Ovary (tissue), 9 donors: ENCODE measurements around the gene SPRY2. TPM values are rescaled to one million over a fixed set of nuclear protein-coding genes. Genes with fewer than 3 reads are reported as not detected.

Experiments used
- DNase-seq, 5 donors: peaks; one replicate each; pipeline ENCODE4 v3.0.0-alpha.2; 2019 to 2020
- H3K27ac ChIP-seq, 2 donors: fragments of 200-600 bp; one replicate each; pipeline versions ENCODE4 v1.5.1 to v1.8.0; 2019 to 2022
- H3K27me3 ChIP-seq: fragments of 200-600 bp; one replicate; pipeline ENCODE4 v1.8.0; 2022
- H3K36me3 ChIP-seq: fragments of 200-600 bp; sonication (generic); one replicate; pipeline ENCODE4 v1.5.1; 2019
- H3K4me1 ChIP-seq: one replicate; pipeline ENCODE4 v1.8.1; 2013; ENCODE audit warnings: mild to moderate bottlenecking, moderate library complexity; ENCODE audit not compliant: insufficient read depth
- H3K4me3 ChIP-seq: fragments of 200-600 bp; sonication (generic); one replicate; pipeline ENCODE4 v1.5.1; 2017
- H3K9me3 ChIP-seq, 2 donors: fragments of 200-600 bp in 1 of 2; sonication (generic) in 1 of 2; one replicate each; pipeline versions ENCODE4 v1.5.1 to v1.8.1; 2013 to 2019; ENCODE audit warnings: mild to moderate bottlenecking in 1 of 2, moderate library complexity in 1 of 2
- EP300 ChIP-seq: sonication (generic); formaldehyde crosslinking; IDR thresholded peaks from one replicate; pipeline ENCODE4 v1.6.1; 2017; ENCODE audit warnings: antibody characterized with exemption
- POLR2A ChIP-seq: fragments of 450-650 bp; IDR thresholded peaks from one replicate; pipeline ENCODE4 v1.6.1; 2017; ENCODE audit warnings: antibody characterized with exemption, mild to moderate bottlenecking, moderate library complexity
- WGBS, 3 donors: extraction: QIAGEN DNeasy Blood & Tissue Kit in 1 of 3; methylation state at CpG; one replicate each; pipeline versions ENCODE4 v1.1.5 to v1.1.7; 2013 to 2017; 5-methylcytosine and 5-hydroxymethylcytosine counted together
- intact Hi-C, 4 donors: fragments of 100-400 bp; cut with DNase I; formaldehyde crosslinking; loops; one replicate each; pipeline versions ENCODE4 v1.11.0 to v1.15.1; 2022 to 2023
- polyA plus RNA-seq, 2 donors: library from polyadenylated mRNA; stranded (reverse); fragments of 200-250 nt in 1 of 2; fragments of 350-450 nt in 1 of 2; fragmentation: Illumina TruSeq in 1 of 2; extraction: RNeasy Lipid Tissue Mini Kit (QIAGEN cat#74804) in 1 of 2; gene quantifications; one replicate each; pipeline ENCODE4 v1.2.3, GENCODE V29; 2013 to 2014
- total RNA-seq, 7 donors: library from RNA; depleted of rRNA in 2 of 7; stranded (reverse); fragments of >200 nt in 2 of 7; fragmentation: NEBNext Ultra II Directional in 3 of 7; extraction: Animal tissue kit (Norgen Biotek cat#: 25700) in 3 of 7; gene quantifications; one replicate each; pipeline versions ENCODE4 v1.1.0 to v1.2.4, GENCODE V29; 2016 to 2023
- TF ChIP-seq, protein P1 (sequence below), 3 donors: fragments of 450-650 bp in 2 of 3; fragments of 200-600 bp in 1 of 3; IDR thresholded peaks; one replicate each; pipeline versions ENCODE4 v1.5.1 to v1.8.0; 2016 to 2022; ENCODE audit warnings: antibody characterized with exemption in 3 of 3, mild to moderate bottlenecking in 1 of 3
- donor health status: DM: no; HTN: no; CAD: no; lungs with moderate emphysema.
- donor health status: DM: no; HTN: no; CAD: no.
- donor health status: Bipolar disorder and iron deficiency.
- donor health status: DM: yes; HTN: yes; CAD: no.
- donor health status: DM: no; HTN: no; CAD: no.
- donor health status: DM: yes; HTN: yes; CAD: no.

Gene SPRY2
- total and polyA plus RNA-seq, 9 donors, result 11.5 to 28.5 (median 16.5) TPM

DNA sequence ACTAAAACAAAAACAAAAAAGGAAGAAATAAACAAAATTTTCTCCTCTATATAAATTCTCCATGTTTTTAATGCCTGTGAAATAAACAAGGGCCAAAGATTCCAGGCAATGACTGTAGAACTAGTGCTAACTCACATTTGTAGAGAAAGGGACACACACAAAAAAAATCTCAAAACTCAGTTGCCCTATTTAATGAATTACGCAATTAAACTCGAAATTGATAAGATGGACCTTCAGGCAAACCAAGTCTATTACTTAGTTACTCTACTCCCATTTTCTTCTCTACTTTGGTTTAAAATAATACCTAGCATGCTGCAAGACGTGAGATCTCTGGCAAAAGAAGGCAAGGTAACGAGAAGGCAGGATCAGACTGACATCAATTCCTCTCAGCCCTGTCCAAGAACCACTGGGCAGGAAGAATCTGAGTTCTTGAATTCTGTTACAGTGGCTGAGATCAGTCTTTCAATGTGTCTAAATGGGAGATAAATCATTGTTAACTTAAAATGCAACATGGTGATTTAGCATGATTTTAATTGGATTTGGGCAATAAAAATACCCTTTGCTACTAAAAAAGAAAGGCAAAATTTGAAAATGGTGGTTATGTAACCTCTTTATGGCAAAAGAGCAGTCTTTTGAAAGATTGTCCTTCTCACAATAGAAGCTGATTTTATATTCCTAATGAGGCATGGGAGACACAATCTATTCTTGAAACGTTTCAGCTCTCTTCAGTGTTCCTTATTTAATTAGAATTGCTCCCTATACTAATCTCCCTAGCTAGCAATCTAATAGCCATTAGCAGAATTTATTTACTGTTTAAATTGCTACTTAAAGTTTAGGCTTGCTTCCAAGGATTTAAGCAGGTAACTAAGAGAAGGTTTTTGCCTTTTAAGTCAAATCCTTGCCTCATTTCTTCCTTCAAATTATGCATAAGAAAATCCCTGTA is 25.9 kb downstream of the SPRY2 start:
- H3K27me3 ChIP-seq, result no peaks in the 10 kb centered on the region
- H3K36me3 ChIP-seq, result no peaks in the 10 kb centered on the region
- intact Hi-C loops, result no loop called here
- no peaks in the 10 kb centered on the region for H3K4me1 ChIP-seq
- H3K4me3 ChIP-seq, result no peak overlapping the region
- no peak overlapping the region for H3K27ac ChIP-seq
- 77 to 83% (median 83%) methylated on average over 5 of the region's 5 CpGs for WGBS, 3 donors
- DNase-seq, result no peak
- TF ChIP-seq POLR2A (no peak), EP300 (no peak)
- TF ChIP-seq, protein P1, sequence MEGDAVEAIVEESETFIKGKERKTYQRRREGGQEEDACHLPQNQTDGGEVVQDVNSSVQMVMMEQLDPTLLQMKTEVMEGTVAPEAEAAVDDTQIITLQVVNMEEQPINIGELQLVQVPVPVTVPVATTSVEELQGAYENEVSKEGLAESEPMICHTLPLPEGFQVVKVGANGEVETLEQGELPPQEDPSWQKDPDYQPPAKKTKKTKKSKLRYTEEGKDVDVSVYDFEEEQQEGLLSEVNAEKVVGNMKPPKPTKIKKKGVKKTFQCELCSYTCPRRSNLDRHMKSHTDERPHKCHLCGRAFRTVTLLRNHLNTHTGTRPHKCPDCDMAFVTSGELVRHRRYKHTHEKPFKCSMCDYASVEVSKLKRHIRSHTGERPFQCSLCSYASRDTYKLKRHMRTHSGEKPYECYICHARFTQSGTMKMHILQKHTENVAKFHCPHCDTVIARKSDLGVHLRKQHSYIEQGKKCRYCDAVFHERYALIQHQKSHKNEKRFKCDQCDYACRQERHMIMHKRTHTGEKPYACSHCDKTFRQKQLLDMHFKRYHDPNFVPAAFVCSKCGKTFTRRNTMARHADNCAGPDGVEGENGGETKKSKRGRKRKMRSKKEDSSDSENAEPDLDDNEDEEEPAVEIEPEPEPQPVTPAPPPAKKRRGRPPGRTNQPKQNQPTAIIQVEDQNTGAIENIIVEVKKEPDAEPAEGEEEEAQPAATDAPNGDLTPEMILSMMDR (IDR thresholded peaks at IDR 0.05), result no peak
- H3K9me3 ChIP-seq, result no peaks in the 10 kb centered on the region

- no peak overlapping the region for H3K27ac ChIP-seq
- H3K4me1 ChIP-seq, result no peaks in the 10 kb centered on the region
- no peaks in the 10 kb centered on the region for H3K9me3 ChIP-seq
- TF ChIP-seq, protein P1 (IDR thresholded peaks at IDR 0.05), result no peak
- no peak for TF ChIP-seq POLR2A
- no peak for TF ChIP-seq EP300
- no peak overlapping the region for H3K4me3 ChIP-seq
- H3K27me3 ChIP-seq, result no peaks in the 10 kb centered on the region
- DNase-seq, result no peak
- WGBS, 3 donors, result 97 to 100% (median 97%) methylated on average over 1 of the region's 1 CpG
- intact Hi-C loops, result no loop called here
- H3K36me3 ChIP-seq, result no peaks in the 10 kb centered on the region
These were observed 27.2 kb downstream of the SPRY2 start for GRCh38 chr13:80313668-80314256.

- H3K4me3 ChIP-seq, result no peak overlapping the region
- no peaks in the 10 kb centered on the region for H3K9me3 ChIP-seq
- DNase-seq, result no peak
- H3K36me3 ChIP-seq, result no peaks in the 10 kb centered on the region
- WGBS, 3 donors, result 85 to 90% (median 90%) methylated on average over 3 of the region's 3 CpGs
- H3K27me3 ChIP-seq, result no peaks in the 10 kb centered on the region
- H3K4me1 ChIP-seq, result no peaks in the 10 kb centered on the region
- intact Hi-C loops, result no loop called here
- H3K27ac ChIP-seq, result no peak overlapping the region
- TF ChIP-seq EP300, result no peak
- TF ChIP-seq, protein P1 (IDR thresholded peaks at IDR 0.05), result no peak
- no peak for TF ChIP-seq POLR2A
These were observed 28.0 kb downstream of the SPRY2 start for GRCh38 chr13:80312967-80313366.

- intact Hi-C loops, result no loop called here
- Histone ChIP-seq H3K4me1 (no peaks in the 10 kb centered on the region), H3K27ac (no peak overlapping the region), H3K4me3 (no peak overlapping the region), H3K36me3 (no peaks in the 10 kb centered on the region), H3K9me3 (no peaks in the 10 kb centered on the region), H3K27me3 (no peaks in the 10 kb centered on the region)
- TF ChIP-seq, protein P1 (IDR thresholded peaks at IDR 0.05), result no peak
- TF ChIP-seq POLR2A, result no peak
- TF ChIP-seq EP300, result no peak
- WGBS, 3 donors, result 80 to 82% (median 80%) methylated on average over 5 of the region's 5 CpGs
- DNase-seq, result no peak
These were observed 28.8 kb downstream of the SPRY2 start for GRCh38 chr13:80312012-80312704.
